Measurements from ENCODE around the gene ABCC8.
A peak's percentile ranks its signal among the peaks of the same experiment; 100 is the strongest.

Gene ABCC8

DNA sequence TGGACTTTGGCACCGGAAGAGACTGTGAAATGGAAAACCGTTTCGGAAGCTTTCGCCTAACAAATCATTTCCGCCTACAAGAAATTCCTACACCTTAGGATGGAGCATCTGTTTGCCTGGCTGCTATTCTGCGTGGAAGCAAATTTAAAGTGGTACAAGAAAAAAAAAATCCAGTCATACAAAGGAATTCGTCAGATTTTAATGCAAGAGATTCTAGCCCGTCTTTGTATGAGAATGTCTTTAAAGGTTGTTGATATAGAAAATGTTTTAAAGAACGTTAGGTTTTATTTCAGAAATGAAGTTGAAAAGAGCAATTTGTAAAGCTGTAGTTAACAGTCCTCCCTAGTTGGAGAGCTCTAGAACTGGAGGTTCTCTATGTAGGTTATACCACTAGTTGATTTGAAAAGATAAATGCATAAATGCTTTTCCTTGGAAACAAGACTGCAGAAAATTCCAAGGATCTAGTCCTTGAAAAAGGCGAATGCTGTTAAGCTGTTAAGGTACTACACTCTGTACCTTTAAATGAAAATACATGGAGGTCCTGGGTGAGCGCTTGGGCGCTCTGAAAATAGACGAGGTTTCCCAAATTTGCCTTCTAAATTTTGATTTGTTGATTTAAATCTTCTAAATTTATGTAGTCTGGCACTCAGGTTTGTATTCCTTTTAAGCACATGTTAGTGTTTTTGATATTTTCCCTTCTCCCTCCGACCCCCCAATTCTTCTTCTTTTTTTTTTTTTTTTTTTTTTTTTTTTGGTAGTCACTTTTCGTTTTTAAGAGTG is 122.6 kb downstream of the ABCC8 start:
- no peak overlapping the region for H3K27ac ChIP-seq (ENCODE audit: low read length)
- WGBS (ENCODE audit: insufficient coverage, insufficient read length): 100% methylated on average over 1 of the region's 15 CpGs
- DNase-seq (ENCODE audit: low read depth, low spot score): no peak

DNA sequence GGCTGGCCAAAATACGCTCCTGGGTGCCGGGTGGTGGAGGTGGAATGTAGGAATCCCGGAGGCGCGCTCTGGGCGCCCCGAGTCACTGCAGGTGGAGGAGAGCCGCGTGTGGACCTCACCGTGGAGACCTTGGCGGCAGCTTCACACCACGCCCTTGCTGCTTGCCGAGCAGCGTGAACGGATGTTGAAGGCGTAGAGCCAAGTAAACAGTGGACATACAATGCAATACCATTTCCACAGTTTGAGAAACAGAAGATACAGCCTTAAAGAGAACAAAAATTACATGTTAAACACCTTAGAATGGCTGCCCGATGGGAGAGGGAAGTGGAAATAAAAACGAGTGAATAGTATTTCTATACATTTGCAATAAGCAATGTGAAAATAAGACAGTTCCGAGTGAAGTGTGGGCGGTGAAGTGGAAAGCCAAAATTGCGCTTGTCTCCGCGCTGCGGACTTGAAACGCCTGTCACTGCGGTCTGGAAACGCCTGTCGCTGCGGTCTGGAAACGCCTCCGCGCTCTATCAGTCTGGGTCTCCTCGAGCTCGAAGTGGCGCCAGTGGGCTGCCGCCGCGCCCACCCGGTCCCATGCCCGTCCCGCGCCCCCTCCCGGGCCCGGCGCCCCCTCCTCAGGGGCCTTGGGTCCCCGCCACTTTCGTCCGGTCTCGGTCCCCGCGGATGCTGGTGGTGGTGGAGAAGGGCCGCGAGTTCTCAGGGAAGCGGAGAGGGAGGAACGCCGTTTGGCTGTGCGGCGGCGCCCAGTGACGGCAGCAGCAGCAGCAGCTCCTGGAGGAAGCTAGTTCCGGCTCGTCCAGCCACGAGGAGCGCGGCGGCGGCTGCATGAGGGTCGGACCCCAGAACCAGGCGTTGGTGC is 123.5 kb downstream of the ABCC8 start:
- 0 out of 2 replicates have a peak, but pooled peaks cover 1% of the 10 kb centered on the region for H3K4me1 ChIP-seq (ENCODE audit: control insufficient read depth, insufficient read depth, low read length)
- no CpG with 5 or more reads among the region's 69 CpGs for WGBS (ENCODE audit: insufficient coverage, insufficient read length)
- no peaks in the 10 kb centered on the region for H3K36me3 ChIP-seq (ENCODE audit: control insufficient read depth, insufficient read depth, low read length)
- no peak for DNase-seq (ENCODE audit: low read depth, low spot score)
- H3K27ac ChIP-seq (ENCODE audit: low read length): no peak overlapping the region
- peaks cover 32% of the 10 kb centered on the region for H3K27me3 ChIP-seq (ENCODE audit: control insufficient read depth, insufficient read depth, low read length)
- no peaks in the 10 kb centered on the region; the same call in 1 of the 2 replicates for H3K9me3 ChIP-seq (ENCODE audit: control insufficient read depth, insufficient read depth, low read length)
- peak overlapping the region; percentile 53; the same call in 1 of the 2 replicates for H3K4me3 ChIP-seq (ENCODE audit: low read length)

More for the DNA sequence above, 122.6 kb downstream of the ABCC8 start:
- Histone ChIP-seq H3K27me3 (ENCODE audit: control insufficient read depth, insufficient read depth, low read length) (peaks cover 32% of the 10 kb centered on the region), H3K36me3 (ENCODE audit: control insufficient read depth, insufficient read depth, low read length) (no peaks in the 10 kb centered on the region), H3K4me3 (ENCODE audit: low read length) (peak overlapping the region; percentile 53; the same call in 1 of the 2 replicates), H3K4me1 (ENCODE audit: control insufficient read depth, insufficient read depth, low read length) (0 out of 2 replicates have a peak, but pooled peaks cover 1% of the 10 kb centered on the region), H3K9me3 (ENCODE audit: control insufficient read depth, insufficient read depth, low read length) (no peaks in the 10 kb centered on the region; the same call in 1 of the 2 replicates)

DNA sequence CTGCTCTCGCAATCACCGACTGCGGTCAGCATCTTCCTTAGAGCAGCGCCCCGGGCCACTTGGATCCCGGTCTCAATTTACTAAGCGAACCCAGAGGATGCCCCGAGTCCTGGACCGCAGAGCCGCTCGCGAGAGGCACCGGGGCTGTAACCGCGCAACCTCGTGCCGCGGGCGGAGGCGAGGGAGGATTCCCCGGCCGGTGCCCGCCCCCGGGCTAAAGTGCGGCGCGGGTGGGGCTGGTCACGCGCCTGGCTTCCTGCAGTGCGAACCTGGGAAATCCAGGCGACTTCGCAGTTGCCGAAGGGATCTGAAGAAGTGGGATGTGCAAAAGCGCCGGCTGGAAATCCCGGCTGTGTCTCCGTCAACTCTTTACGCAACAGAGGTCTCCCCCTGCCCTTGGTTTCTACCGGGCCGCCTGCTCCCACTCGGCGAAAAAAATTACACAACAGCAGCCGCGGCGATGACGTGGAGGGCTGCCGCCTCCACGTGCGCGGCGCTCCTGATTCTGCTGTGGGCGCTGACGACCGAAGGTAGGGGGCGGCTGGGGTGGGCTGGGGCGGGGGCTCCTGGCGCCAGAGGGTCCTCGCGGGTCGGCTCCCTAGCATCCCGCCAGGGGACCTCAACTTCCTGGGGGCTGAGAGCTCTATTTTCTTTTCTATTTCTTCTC is 125.0 kb downstream of the ABCC8 start, which contains the start of gene NCR3LG1:
TSS of gene NCR3LG1 (plus strand) at position 291 of the 667 bp plus-strand sequence. CDS start at position 461, 170 bp downstream.
- Histone ChIP-seq H3K4me3 (ENCODE audit: low read length) (peak within 1 kb of the TSS; percentile 48), H3K36me3 (ENCODE audit: control insufficient read depth, insufficient read depth, low read length) (no peaks in the 10 kb centered on the region), H3K9me3 (ENCODE audit: control insufficient read depth, insufficient read depth, low read length) (no peaks in the 10 kb centered on the region; the same call in 1 of the 2 replicates), H3K27ac (ENCODE audit: low read length) (no peak within 1 kb of the TSS), H3K27me3 (ENCODE audit: control insufficient read depth, insufficient read depth, low read length) (peaks cover 32% of the 10 kb centered on the region), H3K4me1 (ENCODE audit: control insufficient read depth, insufficient read depth, low read length) (0 out of 2 replicates have a peak, but pooled peaks cover 1% of the 10 kb centered on the region)
- no peak for DNase-seq (ENCODE audit: low read depth, low spot score)
- no CpG with 5 or more reads among the region's 61 CpGs for WGBS (ENCODE audit: insufficient coverage, insufficient read length)

- H3K36me3 ChIP-seq (ENCODE audit: control insufficient read depth, insufficient read depth, low read length): no peaks in the 10 kb centered on the region
- 0 out of 2 replicates have a peak, but pooled peaks cover 1% of the 10 kb centered on the region for H3K4me1 ChIP-seq (ENCODE audit: control insufficient read depth, insufficient read depth, low read length)
- DNase-seq (ENCODE audit: low read depth, low spot score): no peak
- peaks cover 32% of the 10 kb centered on the region for H3K27me3 ChIP-seq (ENCODE audit: control insufficient read depth, insufficient read depth, low read length)
- H3K9me3 ChIP-seq (ENCODE audit: control insufficient read depth, insufficient read depth, low read length): no peaks in the 10 kb centered on the region; the same call in 1 of the 2 replicates
- H3K4me3 ChIP-seq (ENCODE audit: low read length): no peak overlapping the region
- no peak overlapping the region for H3K27ac ChIP-seq (ENCODE audit: low read length)
- no CpG with 5 or more reads among the region's 12 CpGs for WGBS (ENCODE audit: insufficient coverage, insufficient read length)
Measured at GRCh38 chr11:17351172-17351509, 125.5 kb downstream of the ABCC8 start.

- H3K27me3 ChIP-seq (ENCODE audit: control insufficient read depth, insufficient read depth, low read length): peaks cover 32% of the 10 kb centered on the region
Measured at GRCh38 chr11:17350455-17351171, 126.0 kb downstream of the ABCC8 start.

DNA sequence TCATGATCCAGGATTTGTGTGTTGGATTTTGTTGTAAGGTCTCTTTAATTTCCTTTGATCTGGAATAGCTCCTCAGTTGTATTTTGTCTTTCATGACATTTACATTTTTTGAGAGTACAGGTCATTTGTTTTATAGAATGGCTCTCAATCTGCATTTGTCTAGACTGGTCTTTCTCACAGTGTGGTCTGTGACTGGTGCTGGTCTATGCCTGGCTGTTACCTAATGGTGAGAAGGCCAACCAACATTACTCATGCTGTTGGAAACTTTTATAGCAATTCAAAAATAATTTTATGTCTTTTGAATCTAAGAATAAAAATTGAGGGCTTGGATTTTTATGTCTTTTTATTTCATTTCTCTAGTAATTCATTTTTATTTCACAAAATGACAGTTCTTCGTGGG is 129.0 kb downstream of the ABCC8 start:
- Histone ChIP-seq H3K27me3 (ENCODE audit: control insufficient read depth, insufficient read depth, low read length) (peaks cover 21% of the 10 kb centered on the region), H3K4me3 (ENCODE audit: low read length) (no peak overlapping the region), H3K36me3 (ENCODE audit: control insufficient read depth, insufficient read depth, low read length) (no peaks in the 10 kb centered on the region), H3K9me3 (ENCODE audit: control insufficient read depth, insufficient read depth, low read length) (no peaks in the 10 kb centered on the region), H3K27ac (ENCODE audit: low read length) (no peak overlapping the region), H3K4me1 (ENCODE audit: control insufficient read depth, insufficient read depth, low read length) (no peaks in the 10 kb centered on the region)
- WGBS (ENCODE audit: insufficient coverage, insufficient read length): no CpG with 5 or more reads among the region's 1 CpG
- DNase-seq (ENCODE audit: low read depth, low spot score): no peak

More at GRCh38 chr11:17350455-17351171, 126.0 kb downstream of the ABCC8 start:
- no peak for DNase-seq (ENCODE audit: low read depth, low spot score)
- no CpG with 5 or more reads among the region's 7 CpGs for WGBS (ENCODE audit: insufficient coverage, insufficient read length)
- Histone ChIP-seq H3K27ac (ENCODE audit: low read length) (no peak overlapping the region), H3K4me1 (ENCODE audit: control insufficient read depth, insufficient read depth, low read length) (0 out of 2 replicates have a peak, but pooled peaks cover 1% of the 10 kb centered on the region), H3K4me3 (ENCODE audit: low read length) (no peak overlapping the region), H3K9me3 (ENCODE audit: control insufficient read depth, insufficient read depth, low read length) (no peaks in the 10 kb centered on the region), H3K36me3 (ENCODE audit: control insufficient read depth, insufficient read depth, low read length) (no peaks in the 10 kb centered on the region)

DNA sequence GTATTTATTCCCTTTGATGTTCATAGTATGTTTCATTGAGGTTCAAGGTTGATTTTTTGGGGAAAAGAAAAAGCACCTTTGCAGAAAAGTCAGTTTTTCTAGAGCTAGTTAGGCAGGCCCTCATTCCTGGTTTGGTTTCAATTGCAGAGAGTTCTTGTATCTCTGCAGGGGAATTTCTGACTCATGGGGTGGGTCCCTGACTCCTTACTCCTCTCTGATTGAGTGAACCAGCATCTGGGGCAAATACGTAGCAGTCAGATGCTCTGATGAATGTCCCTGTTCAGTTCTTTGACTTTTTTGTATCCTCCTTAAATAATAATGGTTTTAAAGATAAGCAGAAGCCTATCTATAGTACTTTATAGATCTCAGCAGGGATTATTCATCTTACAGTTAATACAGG is 132.7 kb downstream of the ABCC8 start:
- H3K4me3 ChIP-seq (ENCODE audit: low read length): no peak overlapping the region
- DNase-seq (ENCODE audit: low read depth, low spot score): no peak
- H3K9me3 ChIP-seq (ENCODE audit: control insufficient read depth, insufficient read depth, low read length): no peaks in the 10 kb centered on the region
- no CpG with 5 or more reads among the region's 1 CpG for WGBS (ENCODE audit: insufficient coverage, insufficient read length)
- no peaks in the 10 kb centered on the region for H3K4me1 ChIP-seq (ENCODE audit: control insufficient read depth, insufficient read depth, low read length)
- H3K27me3 ChIP-seq (ENCODE audit: control insufficient read depth, insufficient read depth, low read length): no peaks in the 10 kb centered on the region
- no peak overlapping the region for H3K27ac ChIP-seq (ENCODE audit: low read length)
- no peaks in the 10 kb centered on the region for H3K36me3 ChIP-seq (ENCODE audit: control insufficient read depth, insufficient read depth, low read length)

DNA sequence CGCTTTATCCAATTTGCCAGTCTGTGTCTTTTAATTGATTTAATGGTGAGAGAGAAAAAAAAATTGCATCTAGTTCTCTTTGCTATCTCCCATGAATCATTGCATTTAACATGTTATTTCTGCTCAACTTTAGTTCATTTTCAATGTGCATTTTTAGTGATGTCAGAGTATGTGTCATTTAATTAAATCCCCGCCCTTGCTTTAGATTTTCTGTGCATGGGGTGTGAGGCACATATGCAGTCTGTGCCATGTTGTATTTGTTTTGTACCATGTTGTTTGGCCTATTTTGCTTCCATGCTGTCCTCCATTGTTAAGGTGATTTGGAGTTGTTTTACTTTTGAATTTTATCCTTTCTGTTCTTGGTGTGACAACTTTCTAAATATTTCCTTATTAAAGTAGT is 133.4 kb downstream of the ABCC8 start:
- H3K4me3 ChIP-seq (ENCODE audit: low read length): no peak overlapping the region
- no peak for DNase-seq (ENCODE audit: low read depth, low spot score)

More for the DNA sequence above, 133.4 kb downstream of the ABCC8 start:
- WGBS (ENCODE audit: insufficient coverage, insufficient read length): no CpG with 5 or more reads among the region's 2 CpGs
- no peaks in the 10 kb centered on the region for H3K36me3 ChIP-seq (ENCODE audit: control insufficient read depth, insufficient read depth, low read length)
- no peak overlapping the region for H3K27ac ChIP-seq (ENCODE audit: low read length)
- H3K9me3 ChIP-seq (ENCODE audit: control insufficient read depth, insufficient read depth, low read length): no peaks in the 10 kb centered on the region
- no peaks in the 10 kb centered on the region for H3K27me3 ChIP-seq (ENCODE audit: control insufficient read depth, insufficient read depth, low read length)
- H3K4me1 ChIP-seq (ENCODE audit: control insufficient read depth, insufficient read depth, low read length): no peaks in the 10 kb centered on the region
